Measurements from ENCODE around the gene ALB. TPM values are rescaled to one million over a fixed set of nuclear protein-coding genes. Genes with fewer than 3 reads are reported as not detected.
"Not testable (repeated sequence)": the region's sequence is repeated elsewhere in the genome, so short reads cannot be mapped to it uniquely, and the experiment has no call there.

The ALB gene
- total RNA-seq, 2 donors from 2014 or later: 391 to 538 TPM

- H3K36me3 ChIP-seq (replicated peaks in 1 of 2; ENCODE audit: insufficient read depth in 1 of 2, low read depth in 2 of 2): no peaks in the 10 kb centered on the region
- intact Hi-C loops (cut with DNase I): no loop called here
- TF ChIP-seq CTCF (IDR thresholded peaks at IDR 0.05) (no peak), POLR2A (IDR thresholded peaks at IDR 0.05) (no peak)
- H3K27ac ChIP-seq: no peak overlapping the region
- no peak overlapping the region for H3K4me3 ChIP-seq
- ATAC-seq (no peak), DNase-seq (no peak)
- H3K9me3 ChIP-seq: no peaks in the 10 kb centered on the region
- peaks cover 13% of the 10 kb centered on the region for H3K4me1 ChIP-seq
- WGBS, 2 donors: 37 to 50% methylated on average over 1 of the region's 1 CpG
- H3K27me3 ChIP-seq: no peaks in the 10 kb centered on the region
Observed at GRCh38 chr4:73388887-73389286, 15.2 kb upstream of the ALB start.

GRCh38 chr4:73389663-73390062 lies 14.4 kb upstream of the ALB start:
- DNase-seq; ATAC-seq; H3K27me3 ChIP-seq; H3K9me3 ChIP-seq; intact Hi-C loops (cut with DNase I); H3K27ac ChIP-seq; H3K4me3 ChIP-seq; H3K36me3 ChIP-seq (replicated peaks in 1 of 2; ENCODE audit: insufficient read depth in 1 of 2, low read depth in 2 of 2): not testable (repeated sequence)
- peaks cover 13% of the 10 kb centered on the region for H3K4me1 ChIP-seq
- WGBS, 2 donors: 94 to 100% methylated on average over 2 of the region's 2 CpGs

GRCh38 chr4:73391774-73392173 lies 12.3 kb upstream of the ALB start:
- no peak for ATAC-seq
- TF ChIP-seq CTCF (IDR thresholded peaks at IDR 0.05) (no peak), POLR2A (IDR thresholded peaks at IDR 0.05) (no peak)

GRCh38 chr4:73392936-73393335 lies 11.2 kb upstream of the ALB start:
- intact Hi-C loops (cut with DNase I): no loop called here
- Histone ChIP-seq H3K27ac (no peak overlapping the region), H3K4me1 (peaks cover 13% of the 10 kb centered on the region), H3K27me3 (no peaks in the 10 kb centered on the region), H3K36me3 (replicated peaks in 1 of 2; ENCODE audit: insufficient read depth in 1 of 2, low read depth in 2 of 2) (no peaks in the 10 kb centered on the region), H3K4me3 (no peak overlapping the region), H3K9me3 (no peaks in the 10 kb centered on the region)
- TF ChIP-seq POLR2A (IDR thresholded peaks at IDR 0.05) (no peak), CTCF (IDR thresholded peaks at IDR 0.05) (no peak)
- ATAC-seq: no peak
- no peak for DNase-seq
- WGBS, 2 donors: 27 to 32% methylated on average over 2 of the region's 2 CpGs

More at GRCh38 chr4:73391774-73392173, 12.3 kb upstream of the ALB start:
- intact Hi-C loops (cut with DNase I): no loop called here
- DNase-seq: no peak
- H3K27ac ChIP-seq: no peak overlapping the region
- no peaks in the 10 kb centered on the region for H3K27me3 ChIP-seq
- H3K36me3 ChIP-seq (replicated peaks in 1 of 2; ENCODE audit: insufficient read depth in 1 of 2, low read depth in 2 of 2): no peaks in the 10 kb centered on the region
- H3K4me3 ChIP-seq: no peak overlapping the region
- no peaks in the 10 kb centered on the region for H3K9me3 ChIP-seq
- H3K4me1 ChIP-seq: peaks cover 13% of the 10 kb centered on the region

- Histone ChIP-seq H3K4me1 (peaks cover 24% of the 10 kb centered on the region), H3K27me3 (no peaks in the 10 kb centered on the region), H3K4me3 (no peak overlapping the region), H3K9me3 (no peaks in the 10 kb centered on the region), H3K27ac (no peak overlapping the region), H3K36me3 (replicated peaks in 1 of 2; ENCODE audit: insufficient read depth in 1 of 2, low read depth in 2 of 2) (no peaks in the 10 kb centered on the region)
- WGBS, 2 donors: 45 to 62% methylated on average over 1 of the region's 1 CpG
- TF ChIP-seq CTCF (IDR thresholded peaks at IDR 0.05) (no peak), POLR2A (IDR thresholded peaks at IDR 0.05) (no peak)
- intact Hi-C loops (cut with DNase I): no loop called here
- ATAC-seq (no peak), DNase-seq (no peak)
Observed at GRCh38 chr4:73396304-73396703, 7.8 kb upstream of the ALB start.

Data from body of pancreas (tissue), 4 donors.